HG03103 (cell line): Measurements from ENCODE around the gene NME7.

Experiments used
- ATAC-seq: cut with Tn5 transposase; IDR thresholded peaks from one replicate; pipeline ENCODE4 v1.9.1; 2021; ENCODE audit warnings: low read depth; ENCODE audit not compliant: unreplicated experiment

NME7 gene

DNA sequence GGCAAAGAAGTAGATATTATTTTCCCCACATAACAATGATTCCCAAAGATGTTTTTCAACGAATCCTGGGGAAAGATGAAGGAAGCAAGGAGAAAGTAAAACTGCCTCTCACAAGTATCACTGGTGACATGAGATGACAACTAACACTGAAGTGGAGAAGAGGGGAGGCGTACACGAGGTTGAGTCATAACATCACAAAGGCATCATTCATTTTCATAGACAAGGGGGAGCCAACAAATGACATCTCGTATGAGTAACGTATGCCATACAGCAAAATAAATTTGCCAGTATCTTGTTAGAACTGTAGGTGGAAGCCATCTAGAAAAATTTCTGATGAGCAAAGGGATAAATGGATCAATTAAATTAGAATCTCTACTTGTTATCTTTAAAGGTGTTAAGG, 204.5 kb downstream of the NME7 start:
- ATAC-seq, result no peak

DNA sequence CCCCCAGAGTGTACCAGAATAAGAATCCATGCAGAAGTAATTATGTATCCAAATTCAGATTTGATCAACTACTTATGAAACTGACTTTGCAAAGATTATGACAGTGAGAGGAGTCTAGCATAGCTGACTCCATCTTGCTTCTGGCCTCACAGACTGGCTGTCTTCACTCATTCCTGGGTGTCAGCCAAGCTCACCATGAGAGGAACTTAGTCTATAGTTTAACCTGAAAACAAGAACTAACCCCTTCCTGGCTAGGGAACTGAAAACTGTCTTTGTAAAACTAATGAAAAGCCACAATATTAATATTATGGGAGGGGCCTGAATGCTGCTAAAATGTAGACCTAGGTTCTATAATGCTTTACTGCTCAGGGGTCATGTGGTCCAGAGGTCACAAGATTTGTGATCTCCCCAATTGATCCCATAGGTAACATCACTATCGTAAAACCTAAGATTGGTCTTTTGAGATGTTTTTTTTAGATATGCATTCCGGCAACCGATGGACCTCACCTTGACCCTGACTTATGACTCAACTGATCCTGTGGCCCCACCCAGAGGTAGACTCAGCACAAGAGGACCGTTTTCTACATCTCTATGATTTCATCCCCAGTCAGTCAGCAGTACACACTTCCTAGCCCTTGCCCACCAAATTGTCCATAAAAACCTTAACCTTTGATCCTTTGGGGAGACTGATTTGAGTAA, 206.0 kb downstream of the NME7 start:
- ATAC-seq, result peak; percentile 90

DNA sequence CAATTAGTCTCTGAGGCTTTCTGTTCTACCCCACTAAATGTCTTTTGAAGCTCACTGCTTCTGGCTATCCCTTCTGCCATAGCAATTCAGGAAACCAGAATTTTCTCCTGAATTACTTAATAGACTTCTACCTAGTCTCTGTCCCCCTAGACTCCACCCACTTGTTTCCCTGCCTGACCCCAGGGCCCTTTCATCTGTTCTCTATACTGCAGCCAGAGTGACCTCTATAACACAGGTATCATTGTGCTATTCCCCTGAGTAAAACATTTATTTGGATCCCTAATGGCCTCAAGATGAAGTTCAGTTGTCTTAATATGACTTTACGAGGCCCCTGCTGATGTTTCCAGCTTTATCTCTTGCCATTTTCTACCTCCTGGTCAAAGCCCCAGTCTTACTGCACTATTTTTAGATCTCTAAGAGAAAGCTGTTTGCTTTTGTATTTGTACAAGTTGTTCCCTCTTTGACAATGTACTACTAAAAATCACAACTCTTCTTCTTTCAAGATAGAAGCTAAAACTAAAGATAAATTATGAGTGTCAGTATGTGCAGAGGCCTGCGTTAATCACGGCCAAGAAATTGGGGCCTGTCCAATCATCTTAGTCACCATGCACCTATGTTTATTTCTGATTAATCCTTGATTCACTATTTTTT, 206.6 kb downstream of the NME7 start:
- ATAC-seq, result no peak

DNA sequence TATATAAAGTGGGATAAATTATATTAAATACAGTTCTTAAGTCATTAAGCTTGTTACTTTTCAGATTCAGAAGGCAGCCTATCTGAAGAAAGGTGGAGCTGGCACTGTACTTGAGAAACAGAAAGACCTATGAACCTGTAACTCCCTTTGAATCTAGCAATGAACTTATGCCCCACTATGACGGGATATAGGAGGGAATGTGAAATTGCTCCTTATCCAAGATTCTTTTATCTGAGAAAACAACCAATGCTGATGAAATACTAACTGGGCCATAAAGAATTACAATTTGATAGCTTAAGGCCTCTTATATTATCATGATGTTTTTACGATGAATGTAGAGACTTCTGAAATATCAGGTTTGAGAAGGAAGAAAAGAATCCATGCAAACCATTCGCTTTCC, 211.0 kb downstream of the NME7 start:
- ATAC-seq, result no peak

DNA sequence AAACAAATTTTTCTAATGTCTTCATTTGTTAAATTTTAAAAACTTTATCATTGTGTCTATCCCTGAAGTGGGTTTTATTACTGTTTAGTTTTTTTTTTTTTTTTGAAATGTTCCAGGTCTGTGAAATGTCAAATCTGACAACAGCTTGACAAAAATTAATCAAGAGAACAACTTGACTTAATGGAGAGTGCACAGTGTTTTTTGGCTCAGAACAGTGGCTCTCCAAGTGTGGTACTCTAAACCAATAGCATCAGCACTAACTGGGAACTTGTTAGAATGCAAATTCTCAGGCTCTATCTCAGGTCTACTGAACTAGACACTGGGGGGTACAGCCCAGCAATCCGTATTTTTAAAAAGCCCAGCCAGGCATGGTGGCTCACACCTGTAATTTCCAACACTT, 211.9 kb downstream of the NME7 start:
- ATAC-seq, result no peak

DNA sequence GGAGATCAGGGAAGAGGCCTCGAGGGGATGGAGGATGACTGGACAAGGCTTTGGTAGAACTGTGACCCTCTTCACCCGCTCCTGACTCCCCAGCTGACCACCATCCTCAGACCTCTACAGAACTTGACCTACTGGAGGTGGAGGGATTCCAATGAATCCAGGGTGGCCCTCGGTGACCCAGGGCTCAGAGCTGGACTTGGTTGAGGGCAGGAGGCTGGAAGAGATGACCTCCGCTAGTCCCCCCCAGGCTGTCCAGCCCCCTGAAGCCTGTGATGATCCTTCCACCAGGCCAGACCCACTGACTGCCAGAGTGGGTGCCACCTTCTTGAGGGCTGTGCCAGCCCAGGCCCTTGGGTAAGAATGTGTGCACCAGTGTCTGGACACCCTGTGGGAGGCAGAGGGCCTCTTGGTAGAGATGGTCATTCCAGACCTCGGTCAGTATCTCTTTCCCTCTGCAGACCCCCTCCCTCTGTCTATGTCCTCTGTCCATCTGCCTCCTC, 216.2 kb downstream of the NME7 start:
- no peak for ATAC-seq

DNA sequence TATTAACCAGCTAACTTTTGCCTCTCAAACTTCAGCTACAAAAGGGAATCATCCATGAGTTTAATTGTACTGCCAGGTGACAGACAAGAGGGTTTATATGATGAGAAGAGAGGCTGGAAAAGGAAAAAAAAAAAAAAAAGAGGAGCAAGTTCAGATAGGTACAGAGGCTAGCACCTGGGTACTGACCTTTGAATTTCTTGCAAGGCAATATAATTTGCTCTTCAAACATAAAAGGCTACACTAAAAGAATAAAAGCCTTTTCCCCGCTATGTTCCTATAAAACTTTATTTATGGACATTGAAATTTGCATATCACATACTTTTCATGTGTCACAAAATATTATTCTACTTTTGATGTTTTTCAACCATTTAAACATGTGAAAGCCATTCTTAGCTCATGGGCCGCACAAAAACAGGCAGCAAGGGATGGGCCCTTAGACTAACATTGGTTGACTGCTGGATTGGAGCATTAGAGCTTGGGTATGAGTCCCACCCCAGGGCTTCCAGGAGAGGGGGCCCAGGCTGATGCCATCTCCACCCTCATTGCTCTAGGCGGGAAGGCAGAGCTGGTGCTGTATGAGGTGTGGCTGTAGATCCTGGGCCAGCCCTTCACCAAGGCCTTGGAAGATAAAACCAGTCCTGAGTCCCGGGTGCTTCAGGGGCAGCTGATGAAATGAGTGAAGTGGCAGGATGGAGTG, 216.8 kb downstream of the NME7 start:
- ATAC-seq, result no peak

DNA sequence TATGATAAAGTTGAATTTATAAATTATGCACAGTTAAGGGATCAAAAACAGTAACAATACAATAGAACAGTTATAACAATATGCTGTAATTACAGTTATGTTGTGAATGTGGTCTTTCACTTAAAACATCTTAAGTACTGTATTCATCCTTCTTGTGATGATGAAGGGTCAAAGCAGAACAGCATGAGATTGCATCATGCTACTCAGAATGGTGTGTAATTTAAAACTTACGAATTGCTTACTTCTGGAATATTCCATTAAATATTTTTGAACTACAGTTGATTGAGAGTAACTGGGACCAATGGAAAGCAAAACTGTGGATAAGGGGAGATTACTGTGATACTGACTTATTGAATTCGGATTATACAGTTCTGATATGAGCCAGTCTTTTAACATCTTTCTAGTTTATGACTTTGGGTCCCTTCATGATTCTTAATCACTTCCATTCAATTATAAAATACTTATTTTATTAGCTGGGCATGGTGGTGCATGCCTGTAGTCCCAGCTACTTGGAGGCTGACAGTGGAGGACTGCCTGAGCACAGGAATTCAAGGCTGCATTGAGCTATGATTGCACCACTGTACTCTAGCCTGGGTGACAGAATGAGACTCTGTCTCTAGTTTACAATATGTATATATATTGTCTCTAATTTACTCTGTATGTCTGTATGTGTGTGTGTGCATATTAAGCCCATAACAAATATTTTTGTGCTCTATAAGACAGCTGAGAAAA, 217.9 kb downstream of the NME7 start:
- ATAC-seq, result no peak

DNA sequence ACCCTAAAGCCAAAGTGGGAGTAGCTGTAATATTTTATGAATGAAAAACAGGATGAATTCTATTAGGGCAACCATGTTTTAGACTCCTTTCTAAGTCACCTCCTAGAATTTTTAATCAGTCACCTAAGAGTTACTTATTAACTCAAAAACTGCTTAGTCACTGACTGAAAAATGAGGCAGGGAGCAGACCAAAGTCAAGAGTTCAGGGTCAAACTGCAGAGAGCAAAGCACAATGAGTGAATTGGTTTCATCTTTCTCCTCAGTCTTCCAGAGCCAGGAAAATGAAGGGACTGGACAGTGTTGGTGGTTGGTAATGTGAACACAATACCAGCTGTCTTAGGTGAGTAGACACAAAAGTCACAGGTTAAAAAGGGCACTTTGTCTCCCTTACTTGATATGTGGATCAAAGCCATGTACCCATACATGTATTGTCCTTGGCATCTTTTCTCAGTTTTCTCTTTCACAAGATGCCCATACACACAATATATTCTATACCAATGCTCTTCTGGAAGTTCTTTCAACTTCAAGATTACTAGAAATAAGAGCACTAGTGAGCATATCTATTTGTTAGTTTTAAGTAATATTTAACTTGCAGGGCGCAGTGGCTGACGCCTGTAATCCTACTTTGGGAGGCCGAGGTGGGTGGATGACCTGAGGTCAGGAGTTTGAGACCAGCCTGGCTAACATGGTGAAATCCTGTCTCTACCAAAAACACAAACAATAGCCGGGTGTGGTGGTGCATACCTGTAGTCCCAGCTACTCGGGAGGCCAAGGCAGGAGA, 218.9 kb downstream of the NME7 start:
- ATAC-seq, result no peak

DNA sequence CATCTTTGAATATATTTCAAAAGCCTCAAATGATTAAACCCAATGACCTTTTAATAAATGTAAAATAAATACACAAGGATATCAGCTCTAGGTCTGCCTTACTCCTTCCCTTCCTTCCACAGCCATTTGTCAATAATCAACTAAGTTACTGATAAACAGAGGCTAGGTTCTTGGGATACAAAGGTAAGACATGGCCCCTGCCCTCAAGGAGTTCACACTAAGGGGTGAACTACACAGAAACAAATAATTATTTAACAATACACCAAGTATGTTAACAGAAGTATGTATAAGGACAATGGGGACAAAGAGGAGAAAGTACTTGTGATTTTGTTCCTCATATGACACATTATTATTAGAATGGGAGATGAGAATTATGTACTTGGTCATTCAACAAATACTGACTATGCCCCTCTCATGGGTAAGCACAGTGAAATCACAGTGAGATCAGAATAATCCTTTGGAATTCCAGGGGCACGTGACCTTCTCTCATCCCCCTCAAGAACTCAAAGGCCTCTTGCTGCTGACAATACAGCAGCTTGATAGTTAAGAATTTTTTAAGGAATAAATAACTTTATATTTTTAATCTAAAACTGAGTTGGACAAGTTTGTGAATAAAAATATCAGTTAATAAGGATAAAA, 220.9 kb downstream of the NME7 start:
- ATAC-seq, result no peak

DNA sequence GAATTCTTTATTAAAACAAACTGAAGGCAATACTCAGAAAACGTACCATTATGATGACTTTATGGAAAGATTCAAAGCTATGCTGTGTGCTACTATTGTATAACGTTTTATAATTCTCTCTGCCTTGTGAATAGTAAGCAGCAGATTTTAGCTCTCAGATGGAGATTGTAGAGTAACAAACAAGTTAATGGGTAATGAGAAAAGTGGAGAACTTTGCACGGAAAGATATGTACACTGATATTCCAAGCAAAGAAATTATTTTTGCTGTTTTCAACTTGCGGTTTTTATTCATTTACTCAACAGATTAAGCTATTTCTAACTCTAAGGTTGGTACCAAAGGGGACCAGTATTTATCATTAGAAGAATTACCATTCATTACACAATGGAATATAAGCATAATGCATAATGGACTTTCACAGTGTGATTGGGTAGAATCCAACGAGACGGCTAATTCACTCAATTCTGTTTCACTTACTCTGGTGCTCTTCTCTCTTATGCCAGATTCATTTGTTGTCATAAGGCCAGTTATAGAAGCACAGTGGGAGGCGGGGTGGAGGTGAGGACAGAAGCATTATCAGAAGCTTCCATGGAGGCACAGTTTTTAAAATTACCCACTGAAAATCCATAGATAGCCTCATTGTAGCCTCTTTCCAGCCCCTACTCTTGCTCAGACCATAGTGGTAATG, 222.5 kb downstream of the NME7 start:
- no peak for ATAC-seq

DNA sequence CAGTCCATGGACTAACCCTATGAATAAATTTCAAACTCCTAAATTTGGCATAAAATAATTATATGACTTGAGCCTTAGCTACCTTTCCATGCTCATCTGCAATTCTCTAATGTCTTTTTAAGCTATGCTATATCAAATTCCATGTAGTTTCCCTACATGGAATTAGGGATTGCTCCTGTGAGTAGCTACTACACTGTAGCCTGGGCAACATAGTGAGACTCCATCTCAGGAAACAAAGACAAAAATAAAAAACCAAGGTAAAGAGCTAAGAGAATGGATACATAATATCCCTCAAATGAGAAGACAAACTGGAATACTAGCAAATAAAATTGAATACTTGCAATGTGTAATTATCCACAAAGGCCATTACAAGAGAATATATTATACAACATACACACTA, 223.6 kb downstream of the NME7 start:
- no peak for ATAC-seq

DNA sequence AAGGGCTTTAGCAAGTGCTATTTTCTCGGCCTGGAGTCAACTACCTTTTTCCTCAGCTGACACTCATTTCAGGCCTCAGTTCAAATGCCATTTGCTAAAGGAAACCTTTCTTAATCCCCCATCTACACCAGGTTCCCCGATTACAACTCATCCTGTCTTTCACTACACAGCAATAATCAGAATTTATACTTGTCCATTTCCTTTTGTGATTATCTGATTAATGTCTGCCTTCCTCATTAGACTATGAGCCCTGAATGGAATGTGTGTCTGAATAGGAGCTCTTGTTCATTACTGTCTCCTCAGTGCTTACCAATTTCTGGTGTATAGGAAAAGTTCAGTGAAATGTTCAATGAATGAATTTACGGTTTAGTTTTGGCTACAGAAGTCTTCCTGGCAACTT, 224.3 kb downstream of the NME7 start:
- no peak for ATAC-seq

DNA sequence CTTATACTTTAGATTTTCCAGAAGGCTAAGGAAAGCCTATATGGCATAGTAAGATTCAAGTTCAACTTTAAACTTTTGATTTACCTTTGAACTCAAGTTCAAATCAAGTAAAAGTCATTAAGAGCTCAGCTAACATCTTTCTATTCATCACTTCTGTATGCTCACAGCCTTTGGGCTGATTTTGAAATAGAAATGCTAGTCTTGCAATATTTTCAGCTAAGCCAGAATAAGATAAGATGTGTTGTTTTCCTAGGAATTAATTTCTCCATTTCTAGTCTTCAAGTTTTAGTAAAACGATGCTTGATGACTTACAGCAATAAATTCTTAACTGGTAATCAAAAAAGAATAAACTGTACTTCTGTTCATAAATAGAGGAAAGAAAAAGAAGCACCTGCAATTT, 225.5 kb downstream of the NME7 start:
- ATAC-seq, result no peak

DNA sequence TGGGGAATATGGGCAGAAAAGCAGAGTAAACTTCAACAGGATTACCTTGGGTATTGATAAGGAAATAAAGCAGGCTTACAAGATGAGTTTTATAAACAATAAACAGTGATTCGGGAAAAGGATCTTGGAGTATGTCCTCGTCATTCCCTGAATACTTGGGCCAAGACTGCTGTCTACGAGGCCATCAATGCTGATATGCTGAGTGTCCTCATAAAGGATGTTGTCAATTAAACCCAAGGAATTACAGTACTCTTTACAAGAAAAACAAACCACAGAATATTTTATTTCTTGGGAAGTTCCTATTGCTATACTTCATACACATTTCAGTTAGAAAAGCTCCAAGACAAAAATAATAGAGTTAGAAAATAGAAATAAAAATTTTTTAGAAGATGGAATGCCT, 226.2 kb downstream of the NME7 start:
- no peak for ATAC-seq

DNA sequence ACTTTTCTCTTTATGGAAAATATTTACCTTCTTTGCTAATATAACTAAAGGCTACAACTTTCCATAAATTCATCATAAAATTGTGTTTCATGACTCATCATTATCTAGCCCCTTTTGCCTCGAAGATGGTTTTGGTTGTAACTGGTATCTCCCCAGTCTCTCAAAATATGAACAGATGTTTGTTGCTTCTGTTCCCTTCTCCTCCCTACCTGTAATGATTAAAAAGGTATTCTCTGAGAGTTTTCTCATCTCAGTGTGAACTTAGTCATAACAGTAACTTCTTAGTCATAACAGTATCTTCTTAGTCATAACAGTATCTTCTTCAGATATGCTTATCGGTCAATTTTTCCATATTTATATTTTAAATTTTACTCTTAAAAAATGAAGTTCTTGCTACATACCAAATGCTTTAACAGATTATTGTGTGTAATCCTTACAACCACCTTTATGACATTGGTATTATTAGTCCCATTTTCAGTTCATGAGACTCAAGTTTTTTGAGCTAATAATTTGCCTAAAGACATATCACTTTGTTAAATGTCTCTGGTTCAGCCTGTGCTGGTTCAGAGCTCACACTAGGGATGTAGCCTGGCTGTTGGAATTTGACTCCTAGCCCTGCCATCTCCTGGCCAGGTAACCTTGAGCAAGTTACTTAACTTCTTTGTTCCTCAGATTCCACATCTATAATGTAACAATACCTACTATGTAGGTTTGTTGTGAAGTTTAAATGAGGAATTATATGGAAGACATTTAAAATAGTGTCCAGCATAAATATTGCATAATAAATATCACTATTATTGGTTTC, 228.5 kb downstream of the NME7 start:
- peak; percentile 93 for ATAC-seq

DNA sequence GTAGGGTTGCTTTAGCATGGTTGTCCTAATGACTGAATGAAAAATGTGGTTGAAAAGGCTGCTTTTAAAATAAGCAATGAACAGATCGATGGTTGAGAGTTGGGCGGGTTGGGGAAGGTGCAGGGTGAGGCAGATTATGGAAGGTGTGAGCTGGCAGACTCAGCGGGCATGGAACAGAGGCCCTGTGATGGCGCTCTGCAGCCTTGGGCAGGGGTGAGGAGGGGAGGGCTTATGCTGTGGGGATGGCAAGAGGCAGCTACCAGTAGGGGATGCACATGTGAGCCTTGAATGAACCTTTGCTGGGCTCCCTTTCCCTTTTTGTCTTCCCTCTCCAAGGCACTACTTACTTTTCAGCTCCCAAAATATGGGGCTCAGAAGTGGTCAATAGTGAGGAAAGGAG, 230.2 kb downstream of the NME7 start:
- no peak for ATAC-seq

DNA sequence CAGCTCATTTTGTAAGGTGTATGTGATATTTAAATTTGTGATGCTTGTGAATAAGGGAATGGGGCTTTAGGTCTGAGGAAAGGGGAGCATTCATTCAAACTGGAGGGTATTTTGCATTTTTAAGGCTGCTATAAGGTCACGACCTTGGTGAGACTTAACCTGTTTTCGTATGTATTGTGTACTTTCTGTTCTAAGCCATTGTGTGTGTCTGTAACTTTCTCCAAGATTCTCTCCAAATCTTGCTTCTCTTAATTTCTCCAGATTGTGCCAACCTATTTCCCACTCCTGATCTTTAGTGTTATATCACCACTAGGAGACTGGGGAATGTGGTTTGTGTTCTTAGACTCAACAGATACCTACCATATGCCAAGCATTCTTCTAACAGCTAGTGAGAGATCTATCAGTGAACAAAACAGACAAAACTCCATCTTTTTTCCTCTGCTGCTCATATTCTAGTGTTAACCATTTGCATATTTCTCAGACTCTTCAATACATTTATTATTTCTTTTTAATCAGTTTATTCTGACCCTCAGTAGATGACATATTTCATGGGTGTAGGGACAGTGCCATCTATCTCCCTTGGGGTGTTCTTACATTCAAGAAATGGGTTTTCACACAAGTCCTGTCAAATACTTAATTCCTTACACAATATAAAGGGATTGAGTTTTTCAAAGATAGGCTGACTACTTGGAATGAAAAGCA, 233.6 kb downstream of the NME7 start:
- ATAC-seq, result no peak
